Tibial nerve (tissue), 4 donors: Measurements from ENCODE around the gene PLCB2.

ENCODE experiments used
- EP300 ChIP-seq, 2 donors: sonication (generic); formaldehyde crosslinking; IDR thresholded peaks; one replicate each; pipeline ENCODE4 v1.6.1; 2017; ENCODE audit warnings: antibody characterized with exemption in 2 of 2, mild to moderate bottlenecking in 1 of 2
- POLR2A ChIP-seq, 2 donors: fragments of 450-650 bp; IDR thresholded peaks; one replicate each; pipeline ENCODE4 v1.6.1; 2017; ENCODE audit warnings: antibody characterized with exemption in 2 of 2, mild to moderate bottlenecking in 2 of 2, moderate library complexity in 2 of 2
- TF ChIP-seq, protein P1 (sequence below), 5 experiments: fragments of 200-600 bp in 3 of 5; fragments of 450-650 bp in 2 of 5; sonication (generic) in 3 of 5; IDR thresholded peaks; one replicate each; pipeline ENCODE4 v1.5.1; 2016 to 2019; ENCODE audit warnings: antibody characterized with exemption in 5 of 5, mild to moderate bottlenecking in 3 of 5, moderate library complexity in 2 of 5

DNA sequence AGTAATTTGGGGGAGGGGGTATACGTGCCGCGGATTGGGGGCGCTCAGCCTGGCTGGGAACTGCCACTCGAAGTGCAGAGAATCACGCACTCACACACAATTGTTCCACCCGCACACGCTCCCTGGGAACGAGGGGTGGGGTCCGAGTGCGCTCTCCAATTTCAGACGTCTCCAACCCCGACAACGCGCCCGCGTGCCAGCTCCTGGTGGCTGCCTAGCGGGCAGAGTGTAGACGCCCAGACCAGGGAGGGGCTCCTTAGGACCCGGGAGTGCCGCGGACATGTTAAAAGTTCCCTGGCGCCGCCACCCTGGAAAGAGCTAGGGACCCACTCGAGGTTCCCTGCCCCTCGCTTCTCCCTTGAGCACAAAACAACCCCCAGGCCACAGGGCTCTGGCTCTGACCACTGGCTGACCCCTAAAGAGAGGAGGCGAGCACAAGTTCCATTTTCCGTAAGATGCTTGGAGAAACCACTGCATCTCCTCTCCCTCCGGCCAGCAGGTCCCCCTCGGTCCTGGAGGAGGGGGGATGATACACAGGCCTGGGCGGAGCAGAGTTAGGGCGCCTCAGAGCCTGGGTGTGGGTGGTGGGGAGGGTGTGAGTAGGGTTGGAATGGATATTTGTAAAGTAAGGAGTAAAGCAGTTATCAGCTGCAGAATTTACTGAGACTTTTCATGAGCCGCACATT is 24.0 kb downstream of the PLCB2 start:
- TF ChIP-seq, protein P1, sequence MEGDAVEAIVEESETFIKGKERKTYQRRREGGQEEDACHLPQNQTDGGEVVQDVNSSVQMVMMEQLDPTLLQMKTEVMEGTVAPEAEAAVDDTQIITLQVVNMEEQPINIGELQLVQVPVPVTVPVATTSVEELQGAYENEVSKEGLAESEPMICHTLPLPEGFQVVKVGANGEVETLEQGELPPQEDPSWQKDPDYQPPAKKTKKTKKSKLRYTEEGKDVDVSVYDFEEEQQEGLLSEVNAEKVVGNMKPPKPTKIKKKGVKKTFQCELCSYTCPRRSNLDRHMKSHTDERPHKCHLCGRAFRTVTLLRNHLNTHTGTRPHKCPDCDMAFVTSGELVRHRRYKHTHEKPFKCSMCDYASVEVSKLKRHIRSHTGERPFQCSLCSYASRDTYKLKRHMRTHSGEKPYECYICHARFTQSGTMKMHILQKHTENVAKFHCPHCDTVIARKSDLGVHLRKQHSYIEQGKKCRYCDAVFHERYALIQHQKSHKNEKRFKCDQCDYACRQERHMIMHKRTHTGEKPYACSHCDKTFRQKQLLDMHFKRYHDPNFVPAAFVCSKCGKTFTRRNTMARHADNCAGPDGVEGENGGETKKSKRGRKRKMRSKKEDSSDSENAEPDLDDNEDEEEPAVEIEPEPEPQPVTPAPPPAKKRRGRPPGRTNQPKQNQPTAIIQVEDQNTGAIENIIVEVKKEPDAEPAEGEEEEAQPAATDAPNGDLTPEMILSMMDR (IDR thresholded peaks at IDR 0.05) = no peak
- no peak for TF ChIP-seq POLR2A (IDR thresholded peaks at IDR 0.05)
- TF ChIP-seq EP300 (IDR thresholded peaks at IDR 0.05) = no peak
